ENCODE data around the gene NAA16. TPM values are rescaled to one million over a fixed set of nuclear protein-coding genes. Genes with fewer than 3 reads are reported as not detected.

The NAA16 gene
- total and polyA plus RNA-seq, 9 of the 15 experiments (the other 6 are each of a cell fraction or from before 2014, with no cell fraction given), result 3.7 to 18.2 (median 12.0) TPM

DNA sequence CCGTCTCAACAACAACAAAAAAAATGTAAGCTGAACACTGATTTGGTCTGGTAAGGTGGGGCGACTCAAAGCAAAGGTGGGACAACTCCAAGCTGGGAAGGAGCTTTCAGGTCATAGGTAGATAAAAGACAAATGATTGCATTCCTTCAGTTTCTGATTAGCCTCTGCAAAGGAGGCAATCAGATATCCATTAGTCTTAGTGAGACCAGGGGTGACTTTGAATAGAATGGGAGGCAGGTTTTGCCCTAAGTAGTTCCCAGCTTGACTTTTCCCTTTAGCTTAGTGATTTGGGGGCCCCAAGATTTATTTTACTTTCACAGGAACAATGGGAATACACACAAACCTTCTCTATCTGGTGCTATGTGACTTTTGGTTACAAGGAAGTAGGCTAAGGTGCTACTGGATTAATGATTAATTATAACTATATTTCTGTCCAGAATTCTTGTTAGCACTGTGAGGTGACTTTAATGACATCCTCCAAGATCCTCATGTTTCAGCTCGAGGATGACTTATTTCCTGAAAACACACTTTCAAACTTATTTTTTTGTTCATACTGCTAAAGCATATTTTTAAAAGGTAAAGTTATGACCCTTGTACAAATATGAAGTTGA lies 37.1 kb upstream of the NAA16 start:
- in situ Hi-C loops (cut with MboI), result no loop called here
- Histone ChIP-seq H3K4me2 (ENCODE audit: insufficient read depth, low read length) (no peak overlapping the region), H3K9ac (ENCODE audit: insufficient read depth in 1 of 2, low read depth in 2 of 2, low read length in 2 of 2) (no peak overlapping the region), H3K79me2 (ENCODE audit: control insufficient read depth, insufficient read depth, low read length) (no peaks in the 10 kb centered on the region), H3K27me3 (ENCODE audit: control insufficient read depth in 2 of 2, insufficient read depth in 2 of 2, low read length in 2 of 2) (no peaks in the 10 kb centered on the region), H3K9me1 (ENCODE audit: control insufficient read depth, insufficient read depth, low read length) (no peaks in the 10 kb centered on the region), H2AFZ (ENCODE audit: low read depth, low read length) (no peak overlapping the region), H3K4me1 (replicated peaks in 1 of 2; ENCODE audit: control insufficient read depth in 2 of 2, insufficient read depth in 2 of 2, low read length in 2 of 2) (no peaks in the 10 kb centered on the region), H3K9me3 (replicated peaks; ENCODE audit: control insufficient read depth, insufficient read depth, low read depth, low read length) (no peaks in the 10 kb centered on the region), H4K20me1 (replicated peaks; ENCODE audit: control insufficient read depth, insufficient read depth, low read length) (no peaks in the 10 kb centered on the region), H3K27ac (ENCODE audit: extremely low read depth, low read depth, low read length) (no peak overlapping the region), H3K4me3 (no peak overlapping the region), H3K36me3 (ENCODE audit: control insufficient read depth, insufficient read depth, low read length) (no peaks in the 10 kb centered on the region)
- ChIA-PET POLR2A (interaction anchor here (1.2 kb wide), 1 partner anchor 14 kb away, joined by 4 read pairs; no protein-coding TSS in a partner anchor), CTCF (ENCODE audit: low intra/inter-chr PET ratio) (no interaction called here)
- BruUV-seq (replicated peaks), result no TSS peak
- FAIRE-seq, result no peak
- no peak for TF ChIP-seq ERF (CRISPR knock-in tag; IDR thresholded peaks at IDR 0.05)
- TF ChIP-seq NELFE (IDR thresholded peaks at IDR 0.05; ENCODE audit: insufficient read depth, insufficient read length), result no peak
- no peak for TF ChIP-seq TBP (optimal IDR thresholded peaks at IDR 0.05; ENCODE audit: low read depth, low read length)
- no peak for TF ChIP-seq ZBTB5 (IDR thresholded peaks at IDR 0.05)
- no peak for TF ChIP-seq NR2C2 (CRISPR knock-in tag; IDR thresholded peaks at IDR 0.05)
- TF ChIP-seq NR2C2 (tag; IDR thresholded peaks at IDR 0.05), result no peak
- TF ChIP-seq, protein P1, sequence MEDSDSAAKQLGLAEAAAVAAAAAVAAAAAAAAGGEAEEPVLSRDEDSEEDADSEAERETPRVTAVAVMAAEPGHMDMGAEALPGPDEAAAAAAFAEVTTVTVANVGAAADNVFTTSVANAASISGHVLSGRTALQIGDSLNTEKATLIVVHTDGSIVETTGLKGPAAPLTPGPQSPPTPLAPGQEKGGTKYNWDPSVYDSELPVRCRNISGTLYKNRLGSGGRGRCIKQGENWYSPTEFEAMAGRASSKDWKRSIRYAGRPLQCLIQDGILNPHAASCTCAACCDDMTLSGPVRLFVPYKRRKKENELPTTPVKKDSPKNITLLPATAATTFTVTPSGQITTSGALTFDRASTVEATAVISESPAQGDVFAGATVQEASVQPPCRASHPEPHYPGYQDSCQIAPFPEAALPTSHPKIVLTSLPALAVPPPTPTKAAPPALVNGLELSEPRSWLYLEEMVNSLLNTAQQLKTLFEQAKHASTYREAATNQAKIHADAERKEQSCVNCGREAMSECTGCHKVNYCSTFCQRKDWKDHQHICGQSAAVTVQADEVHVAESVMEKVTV (CRISPR knock-in tag; IDR thresholded peaks at IDR 0.05), result no peak
- TF ChIP-seq MLX (CRISPR knock-in tag; conservative IDR thresholded peaks at IDR 0.05), result no peak
- no peak for ATAC-seq
- intact Hi-C loops (cut with micrococcal nuclease), result no loop called here
- 21% methylated on average over 3 of the region's 3 CpGs for WGBS (ENCODE audit: insufficient coverage, low coverage, missing lambda C conversion rate)
- DNase-seq (ENCODE audit: extremely low read depth in 1 of 4, low spot score in 3 of 4), result no peak
